ENCODE results near the gene SCCPDH. TPM values are rescaled to one million over a fixed set of nuclear protein-coding genes. Genes with fewer than 3 reads are reported as not detected.

SCCPDH gene
- total and polyA plus RNA-seq, 4 donors: 52.1 to 84.3 (median 78.5) TPM

GRCh38 chr1:246761396-246761795 lies 37.2 kb downstream of the SCCPDH start:
- Histone ChIP-seq H3K9ac (ENCODE audit: low read depth in 1 of 2, low read length in 2 of 2) (no peak overlapping the region), H3K27ac (ENCODE audit: low read depth in 1 of 2, low read length in 2 of 2) (no peak overlapping the region), H3K4me3 (ENCODE audit: low read depth in 1 of 3, low read length in 3 of 3) (no peak overlapping the region), H3K36me3 (ENCODE audit: control insufficient read depth in 4 of 4, insufficient read depth in 3 of 4, low read depth in 1 of 4, low read length in 3 of 4) (peaks cover 9 to 46% (median 39%) of the 10 kb centered on the region in 4 donors), H3K9me3 (ENCODE audit: control insufficient read depth in 4 of 4, low read length in 3 of 4) (no peaks in the 10 kb centered on the region), H3K27me3 (ENCODE audit: control insufficient read depth in 4 of 4, insufficient read depth in 4 of 4, low read length in 3 of 4) (no peaks in the 10 kb centered on the region), H3K4me1 (ENCODE audit: control insufficient read depth in 4 of 4, insufficient read depth in 4 of 4, low read length in 3 of 4) (peaks cover 0 to 8% (median 1%) of the 10 kb centered on the region in 4 donors)
- TF ChIP-seq GABPA (IDR thresholded peaks at IDR 0.05 in 1 of 2, conservative IDR thresholded peaks at IDR 0.05 in 1 of 2): no peak
- TF ChIP-seq HNF4A (conservative IDR thresholded peaks at IDR 0.05): no peak
- WGBS: 98% methylated on average over 7 of the region's 7 CpGs
- DNase-seq (ENCODE audit: low spot score): no peak

- Histone ChIP-seq H3K36me3 (ENCODE audit: control insufficient read depth in 4 of 4, insufficient read depth in 3 of 4, low read depth in 1 of 4, low read length in 3 of 4) (peaks cover 10 to 49% (median 38%) of the 10 kb centered on the region in 4 donors), H3K9ac (ENCODE audit: low read depth in 1 of 2, low read length in 2 of 2) (no peak overlapping the region), H3K27me3 (ENCODE audit: control insufficient read depth in 4 of 4, insufficient read depth in 4 of 4, low read length in 3 of 4) (no peaks in the 10 kb centered on the region), H3K27ac (ENCODE audit: low read depth in 1 of 2, low read length in 2 of 2) (no peak overlapping the region), H3K9me3 (ENCODE audit: control insufficient read depth in 4 of 4, low read length in 3 of 4) (no peaks in the 10 kb centered on the region), H3K4me1 (ENCODE audit: control insufficient read depth in 4 of 4, insufficient read depth in 4 of 4, low read length in 3 of 4) (peaks cover 0 to 15% (median 3%) of the 10 kb centered on the region in 4 donors), H3K4me3 (ENCODE audit: low read depth in 1 of 3, low read length in 3 of 3) (no peak overlapping the region)
- DNase-seq (ENCODE audit: low spot score): no peak
- 69% methylated on average over 3 of the region's 3 CpGs for WGBS
- TF ChIP-seq MAX (IDR thresholded peaks at IDR 0.05): no peak
- peak; percentile 60 for TF ChIP-seq HNF4G (IDR thresholded peaks at IDR 0.05)
- TF ChIP-seq EGR1 (IDR thresholded peaks at IDR 0.05; ENCODE audit: low read depth in 2 of 2): no peak
- peak in 1 of 2 donors; percentile 48 for TF ChIP-seq RXRA (IDR thresholded peaks at IDR 0.05)
- peak; percentile 54 for TF ChIP-seq SP1 (IDR thresholded peaks at IDR 0.05)
- no peak for TF ChIP-seq ZBTB33 (IDR thresholded peaks at IDR 0.05)
- no peak for TF ChIP-seq TAF1 (conservative IDR thresholded peaks at IDR 0.05)
- TF ChIP-seq FOXA1 (IDR thresholded peaks at IDR 0.05): no peak
- no peak for TF ChIP-seq FOXA2 (IDR thresholded peaks at IDR 0.05)
- TF ChIP-seq CTCF (IDR thresholded peaks at IDR 0.05; ENCODE audit: low read depth, low read length, missing input control): no peak
- no peak for TF ChIP-seq GABPA (IDR thresholded peaks at IDR 0.05 in 1 of 2, conservative IDR thresholded peaks at IDR 0.05 in 1 of 2)
- no peak for TF ChIP-seq YY1 (IDR thresholded peaks at IDR 0.05)
- TF ChIP-seq JUND (IDR thresholded peaks at IDR 0.05): no peak
- TF ChIP-seq RAD21 (IDR thresholded peaks at IDR 0.05): peak in 1 of 2 donors; percentile 19
- no peak for TF ChIP-seq ATF3 (IDR thresholded peaks at IDR 0.05)
- peak; percentile 84 to 89 for TF ChIP-seq HNF4A (conservative IDR thresholded peaks at IDR 0.05)
- TF ChIP-seq NR2F2 (IDR thresholded peaks at IDR 0.05): no peak
Observed at GRCh38 chr1:246765521-246765920, 41.3 kb downstream of the SCCPDH start.

Data from liver (tissue), 9 donors.